Measurements from ENCODE around the gene DDAH2. TPM values are rescaled to one million over a fixed set of nuclear protein-coding genes. Genes with fewer than 3 reads are reported as not detected.

Gene DDAH2
- polyA plus RNA-seq, 3 donors, result 29.8 to 56.0 (median 30.6) TPM

DNA sequence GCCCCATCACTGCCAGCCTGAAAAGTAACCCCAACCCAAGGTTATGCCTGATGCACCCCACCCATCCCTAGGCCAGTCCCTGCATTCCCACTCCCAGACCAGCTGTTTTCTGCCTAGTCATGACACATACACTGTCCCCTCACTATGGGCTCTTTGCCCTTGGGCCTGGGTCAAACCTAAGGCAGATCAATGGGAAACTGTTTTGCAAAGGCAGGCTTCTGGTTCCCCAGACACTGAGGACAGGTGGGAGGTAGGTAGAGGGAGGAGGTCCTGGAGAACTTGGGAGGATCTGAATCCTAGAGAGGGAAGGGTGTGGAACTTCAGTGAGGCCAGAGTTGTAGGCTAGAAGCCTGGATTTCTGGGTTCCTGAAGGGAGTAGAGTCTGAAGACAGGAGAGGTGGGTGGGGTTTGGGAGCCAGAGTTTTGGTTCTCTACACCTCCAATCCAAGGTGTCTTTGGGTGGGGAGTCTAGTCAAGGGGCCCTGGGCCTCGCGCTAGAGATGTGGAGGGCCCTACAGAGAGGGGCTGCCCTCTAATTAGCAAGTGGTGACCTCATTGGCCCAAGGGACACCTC, 5.2 kb upstream of the DDAH2 start:
- Mint-ChIP-seq H3K36me3 (peaks cover 40 to 47% of the 10 kb centered on the region in 2 donors), H3K9me3 (peaks cover 0 to 2% (median 0%) of the 10 kb centered on the region in 7 donors), H3K4me1 (peaks cover 61% of the 10 kb centered on the region), H3K27ac (peak overlapping the region; percentile 95 to 100 (median 99)), H3K4me3 (peak overlapping the region; percentile 99 to 100), H3K27me3 (ENCODE audit: low read depth in 3 of 3) (peaks cover 0 to 5% (median 0%) of the 10 kb centered on the region in 3 donors)
- Histone ChIP-seq H3K79me2 (ENCODE audit: insufficient read depth, low read length) (peaks cover 76% of the 10 kb centered on the region), H4K20me1 (ENCODE audit: insufficient read depth, low read length) (peaks cover 48% of the 10 kb centered on the region), H3K4me2 (replicated peaks; ENCODE audit: extremely low read depth, low read length, poor library complexity, severe bottlenecking) (peak overlapping the region; percentile 94), H3K4me1 (ENCODE audit: control insufficient read depth in 1 of 2, insufficient read depth in 2 of 2, low read length in 2 of 2) (peaks cover 68 to 80% of the 10 kb centered on the region in 2 donors), H3K9ac (ENCODE audit: insufficient read depth, low read length, poor library complexity, severe bottlenecking) (peak overlapping the region; percentile 89), H2AFZ (ENCODE audit: insufficient read depth, low read depth, low read length, poor library complexity, severe bottlenecking) (no peak overlapping the region), H3K27me3 (ENCODE audit: control insufficient read depth in 2 of 2, insufficient read depth in 2 of 2, low read length in 2 of 2) (no peaks in the 10 kb centered on the region), H3K9me3 (replicated peaks in 1 of 2; ENCODE audit: control insufficient read depth in 1 of 2, insufficient read depth in 1 of 2, low read length in 2 of 2) (no peaks in the 10 kb centered on the region), H3K4me3 (replicated peaks in 1 of 3; ENCODE audit: low read depth in 2 of 3, low read length in 3 of 3) (peak overlapping the region; percentile 74 to 100 (median 96)), H3K36me3 (replicated peaks in 1 of 2; ENCODE audit: control insufficient read depth in 1 of 2, insufficient read depth in 2 of 2, low read length in 2 of 2) (peaks cover 39 to 40% of the 10 kb centered on the region in 2 donors), H3K27ac (ENCODE audit: low read depth in 1 of 2, low read length in 2 of 2) (peak overlapping the region; percentile 91 to 99)
- DNase-seq, result no peak
- TF ChIP-seq, protein P1, sequence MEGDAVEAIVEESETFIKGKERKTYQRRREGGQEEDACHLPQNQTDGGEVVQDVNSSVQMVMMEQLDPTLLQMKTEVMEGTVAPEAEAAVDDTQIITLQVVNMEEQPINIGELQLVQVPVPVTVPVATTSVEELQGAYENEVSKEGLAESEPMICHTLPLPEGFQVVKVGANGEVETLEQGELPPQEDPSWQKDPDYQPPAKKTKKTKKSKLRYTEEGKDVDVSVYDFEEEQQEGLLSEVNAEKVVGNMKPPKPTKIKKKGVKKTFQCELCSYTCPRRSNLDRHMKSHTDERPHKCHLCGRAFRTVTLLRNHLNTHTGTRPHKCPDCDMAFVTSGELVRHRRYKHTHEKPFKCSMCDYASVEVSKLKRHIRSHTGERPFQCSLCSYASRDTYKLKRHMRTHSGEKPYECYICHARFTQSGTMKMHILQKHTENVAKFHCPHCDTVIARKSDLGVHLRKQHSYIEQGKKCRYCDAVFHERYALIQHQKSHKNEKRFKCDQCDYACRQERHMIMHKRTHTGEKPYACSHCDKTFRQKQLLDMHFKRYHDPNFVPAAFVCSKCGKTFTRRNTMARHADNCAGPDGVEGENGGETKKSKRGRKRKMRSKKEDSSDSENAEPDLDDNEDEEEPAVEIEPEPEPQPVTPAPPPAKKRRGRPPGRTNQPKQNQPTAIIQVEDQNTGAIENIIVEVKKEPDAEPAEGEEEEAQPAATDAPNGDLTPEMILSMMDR (IDR thresholded peaks at IDR 0.05), result no peak
- intact Hi-C loops (cut with micrococcal nuclease), result loop anchor here (5.0 to 10.0 kb wide), 3 partner anchors 33 to 190 kb away; partner anchors contain the start of genes ATP6V1G2 (in 1 of the 2), DDX39B (in 1 of the 2), NFKBIL1 (in 1 of the 2) and VARS1 (in 1 of the 2)
- WGBS (ENCODE audit: insufficient coverage), result no CpG with 5 or more reads among the region's 2 CpGs

DNA sequence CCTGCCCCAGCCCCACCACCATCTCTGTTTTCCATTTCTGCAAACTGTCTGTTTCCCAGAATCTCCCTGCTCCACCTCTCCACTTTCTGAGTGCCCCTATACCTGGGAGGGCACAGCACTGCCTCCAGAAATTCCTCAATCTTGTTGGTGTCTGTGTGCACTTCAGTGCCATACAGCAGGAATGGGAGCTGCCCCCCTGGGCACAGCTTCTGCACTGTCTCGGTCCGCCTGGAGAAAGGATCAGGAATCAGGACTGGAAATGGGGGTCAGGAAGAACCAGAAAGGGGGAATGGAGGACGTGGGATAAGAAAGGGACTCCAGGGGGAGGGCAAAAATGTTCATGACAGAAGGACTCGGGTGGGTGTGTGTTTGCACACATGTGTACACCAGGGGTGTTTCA, 4.6 kb upstream of the DDAH2 start:
- peaks cover 67 to 80% of the 10 kb centered on the region in 2 donors for H3K4me1 ChIP-seq (ENCODE audit: control insufficient read depth in 1 of 2, insufficient read depth in 2 of 2, low read length in 2 of 2)
- peaks cover 0 to 2% (median 0%) of the 10 kb centered on the region in 7 donors for H3K9me3 Mint-ChIP-seq
- peak overlapping the region; percentile 91 to 99 for H3K27ac ChIP-seq (ENCODE audit: low read depth in 1 of 2, low read length in 2 of 2)
- H3K9me3 ChIP-seq (replicated peaks in 1 of 2; ENCODE audit: control insufficient read depth in 1 of 2, insufficient read depth in 1 of 2, low read length in 2 of 2), result no peaks in the 10 kb centered on the region
- peaks cover 0 to 5% (median 0%) of the 10 kb centered on the region in 3 donors for H3K27me3 Mint-ChIP-seq (ENCODE audit: low read depth in 3 of 3)
- H2AFZ ChIP-seq (ENCODE audit: insufficient read depth, low read depth, low read length, poor library complexity, severe bottlenecking), result no peak overlapping the region
- peak overlapping the region; percentile 95 to 100 (median 99) for H3K27ac Mint-ChIP-seq
- TF ChIP-seq, protein P1 (IDR thresholded peaks at IDR 0.05), result no peak
- no peaks in the 10 kb centered on the region for H3K27me3 ChIP-seq (ENCODE audit: control insufficient read depth in 2 of 2, insufficient read depth in 2 of 2, low read length in 2 of 2)
- peak overlapping the region; percentile 75 to 99 for H3K4me3 Mint-ChIP-seq
- H3K79me2 ChIP-seq (ENCODE audit: insufficient read depth, low read length), result peaks cover 79% of the 10 kb centered on the region
- peaks cover 61% of the 10 kb centered on the region for H3K4me1 Mint-ChIP-seq
- WGBS (ENCODE audit: insufficient coverage), result 91% methylated on average over 4 of the region's 4 CpGs
- H3K4me3 ChIP-seq (replicated peaks in 1 of 3; ENCODE audit: low read depth in 2 of 3, low read length in 3 of 3), result peak overlapping the region in 1 of 3 experiments; percentile 100
- peaks cover 48% of the 10 kb centered on the region for H4K20me1 ChIP-seq (ENCODE audit: insufficient read depth, low read length)
- intact Hi-C loops (cut with micrococcal nuclease), result loop anchor here (5.0 to 10.0 kb wide), 3 partner anchors 34 to 189 kb away; partner anchors contain the start of genes ATP6V1G2 (in 1 of the 2), DDX39B (in 1 of the 2), NFKBIL1 (in 1 of the 2) and VARS1 (in 1 of the 2)
- H3K4me2 ChIP-seq (replicated peaks; ENCODE audit: extremely low read depth, low read length, poor library complexity, severe bottlenecking), result peak overlapping the region; percentile 94
- H3K9ac ChIP-seq (ENCODE audit: insufficient read depth, low read length, poor library complexity, severe bottlenecking), result peak overlapping the region; percentile 89
- DNase-seq, result no peak
- peaks cover 39 to 40% of the 10 kb centered on the region in 2 donors for H3K36me3 ChIP-seq (replicated peaks in 1 of 2; ENCODE audit: control insufficient read depth in 1 of 2, insufficient read depth in 2 of 2, low read length in 2 of 2)
- H3K36me3 Mint-ChIP-seq, result peaks cover 40 to 47% of the 10 kb centered on the region in 2 donors
